Suppressor macrophage treated with lipopolysaccharide for 1 hour (primary cell): Measurements from ENCODE around the gene GOPC.

Source experiments
- DNase-seq, 3 donors: peaks; one replicate each; pipeline ENCODE4 v3.0.0-alpha.2; 2020 to 2022

Gene GOPC

GRCh38 chr6:117512987-117513573 is 89.2 kb downstream of the GOPC start:
- DNase-seq = no peak

DNA sequence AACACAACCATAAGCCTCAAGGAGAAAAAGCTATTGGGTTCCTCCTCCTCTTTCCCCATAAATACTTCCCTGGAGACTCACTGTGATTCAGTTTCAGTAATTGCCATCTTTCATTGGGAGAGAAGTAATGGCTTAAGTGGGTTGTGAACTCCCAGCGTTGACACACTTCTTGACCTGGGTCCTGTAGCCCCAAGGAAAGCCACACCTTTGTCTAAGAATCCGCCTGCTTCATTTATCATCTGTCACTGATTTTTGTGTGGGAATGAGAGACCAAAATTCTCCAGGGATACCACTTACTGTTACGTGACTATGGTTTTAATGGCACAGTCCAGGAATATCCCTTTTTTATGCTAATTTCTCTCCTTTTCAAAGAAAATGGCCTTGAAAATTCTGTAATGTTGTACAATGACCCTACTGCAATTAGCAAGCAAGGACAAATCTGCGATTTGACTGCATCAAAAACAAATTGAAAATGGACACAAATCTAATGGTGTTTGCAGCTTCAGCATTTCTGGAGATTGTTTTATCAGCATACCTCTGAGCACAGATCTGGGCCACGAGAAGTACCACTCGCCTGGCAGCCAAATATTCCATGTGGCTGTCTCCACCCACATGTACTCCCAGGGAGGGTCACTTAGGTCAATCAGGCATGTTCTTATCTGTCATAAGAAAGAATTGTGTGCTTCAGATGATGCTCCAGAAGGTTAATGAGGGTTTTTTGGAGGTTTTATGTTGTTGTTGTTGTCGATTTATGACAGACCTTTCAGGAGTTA is 90.1 kb downstream of the GOPC start:
- DNase-seq = no peak
